Smooth muscle cell (in vitro differentiated cells): ENCODE measurements around the gene SMPD2. TPM values are rescaled to one million over a fixed set of nuclear protein-coding genes. Genes with fewer than 3 reads are reported as not detected.

ENCODE experiments used
- DNase-seq: peaks from one replicate; lab custom pipeline; 2025; ENCODE audit not compliant: unreplicated experiment; lab: John Stamatoyannopoulos, UW
- H2AFZ ChIP-seq: fragments of 200-600 bp; sonication (generic); 2 replicates; pipeline ENCODE4 v1.6.0; 2016; ENCODE audit warnings: antibody characterized with exemption, low read depth, mild to moderate bottlenecking
- H3F3A ChIP-seq: fragments of 200-600 bp; sonication (generic); 2 replicates; pipeline ENCODE4 v1.6.0; 2017; ENCODE audit warnings: antibody characterized with exemption, low read depth
- H3K27ac ChIP-seq: fragments of 200-600 bp; sonication (generic); 2 replicates; pipeline ENCODE4 v1.5.1; 2016; ENCODE audit warnings: low read depth, mild to moderate bottlenecking
- H3K27me3 ChIP-seq: fragments of 200-600 bp; sonication (generic); 2 replicates; pipeline ENCODE4 v1.6.1; 2016; ENCODE audit warnings: low read depth, mild to moderate bottlenecking
- H3K36me3 ChIP-seq: fragments of 200-600 bp; sonication (generic); 2 replicates; pipeline ENCODE4 v1.5.1; 2016; ENCODE audit warnings: low read depth
- H3K4me1 ChIP-seq: fragments of 200-600 bp; sonication (generic); 2 replicates; pipeline ENCODE4 v1.5.1; 2016; ENCODE audit warnings: low read depth
- H3K4me2 ChIP-seq: fragments of 200-600 bp; sonication (generic); 2 replicates; pipeline ENCODE4 v1.6.0; 2016; ENCODE audit warnings: mild to moderate bottlenecking
- H3K4me3 ChIP-seq: fragments of 200-600 bp; sonication (generic); 2 replicates; pipeline ENCODE4 v1.5.1; 2016; ENCODE audit warnings: mild to moderate bottlenecking
- H3K79me2 ChIP-seq: fragments of 200-600 bp; sonication (generic); 2 replicates; pipeline ENCODE4 v1.6.0; 2016; ENCODE audit warnings: low read depth, mild to moderate bottlenecking
- H3K9ac ChIP-seq: fragments of 200-600 bp; sonication (generic); 2 replicates; pipeline ENCODE4 v1.6.0; 2016; ENCODE audit warnings: low read depth
- H3K9me3 ChIP-seq: fragments of 200-600 bp; sonication (generic); replicated peaks from 2 replicates; pipeline ENCODE4 v1.5.1; 2016; ENCODE audit warnings: low read depth
- H4K20me1 ChIP-seq: fragments of 200-600 bp; sonication (generic); 2 replicates; pipeline ENCODE4 v1.6.0; 2016; ENCODE audit warnings: low read depth
- CTCF ChIP-seq: fragments of 200-600 bp; sonication (generic); IDR thresholded peaks from 2 replicates; pipeline ENCODE4 v1.5.1; 2017; ENCODE audit warnings: borderline replicate concordance, mild to moderate bottlenecking, antibody characterized with exemption; ENCODE audit not compliant: insufficient read depth, poor library complexity, severe bottlenecking
- WGBS: methylation state at CpG from one replicate; pipeline ENCODE4 v1.1.7; 2016; ENCODE audit warnings: low lambda C conversion rate; 5-methylcytosine and 5-hydroxymethylcytosine counted together
- polyA plus RNA-seq: library from polyadenylated mRNA; unstranded; fragments of >200 nt; fragmentation: Nextera tagmentation; extraction: Ambion mirVana; gene quantifications from 2 replicates; pipeline ENCODE4 v1.2.1, GENCODE V29; 2016
- total RNA-seq: library from RNA; depleted of rRNA; stranded (reverse); fragments of >200 nt; gene quantifications from 2 replicates; pipeline ENCODE4 v1.2.3, GENCODE V29; 2014

The SMPD2 gene
- total and polyA plus RNA-seq, 2 experiments from 2014 or later, result 1.4 to 6.4 TPM

- H3K27ac ChIP-seq, result no peak overlapping the region
- no peaks in the 10 kb centered on the region for H3K79me2 ChIP-seq
- no peaks in the 10 kb centered on the region for H4K20me1 ChIP-seq
- no peak for DNase-seq
- no peak overlapping the region for H3K4me2 ChIP-seq
- no peak overlapping the region for H2AFZ ChIP-seq
- H3K4me3 ChIP-seq, result no peak overlapping the region
- H3K27me3 ChIP-seq, result no peaks in the 10 kb centered on the region
- H3K9ac ChIP-seq, result no peak overlapping the region
- no peaks in the 10 kb centered on the region for H3K36me3 ChIP-seq
- no peaks in the 10 kb centered on the region for H3F3A ChIP-seq
- no peaks in the 10 kb centered on the region for H3K9me3 ChIP-seq
- no peaks in the 10 kb centered on the region for H3K4me1 ChIP-seq
- 89% methylated on average over 8 of the region's 8 CpGs for WGBS
- no peak for TF ChIP-seq CTCF
Measured at GRCh38 chr6:109447878-109448555, 7.5 kb downstream of the SMPD2 start.

- Histone ChIP-seq H3K9me3 (no peaks in the 10 kb centered on the region), H4K20me1 (no peaks in the 10 kb centered on the region), H3K36me3 (no peaks in the 10 kb centered on the region), H3K79me2 (no peaks in the 10 kb centered on the region), H3K27me3 (no peaks in the 10 kb centered on the region), H3K4me2 (no peak overlapping the region), H3K9ac (no peak overlapping the region), H2AFZ (no peak overlapping the region), H3K4me1 (no peaks in the 10 kb centered on the region), H3K27ac (no peak overlapping the region), H3K4me3 (no peak overlapping the region), H3F3A (no peaks in the 10 kb centered on the region)
- 98% methylated on average over 7 of the region's 7 CpGs for WGBS
- DNase-seq, result no peak
- no peak for TF ChIP-seq CTCF
Measured at GRCh38 chr6:109448615-109449014, 8.1 kb downstream of the SMPD2 start.

DNA sequence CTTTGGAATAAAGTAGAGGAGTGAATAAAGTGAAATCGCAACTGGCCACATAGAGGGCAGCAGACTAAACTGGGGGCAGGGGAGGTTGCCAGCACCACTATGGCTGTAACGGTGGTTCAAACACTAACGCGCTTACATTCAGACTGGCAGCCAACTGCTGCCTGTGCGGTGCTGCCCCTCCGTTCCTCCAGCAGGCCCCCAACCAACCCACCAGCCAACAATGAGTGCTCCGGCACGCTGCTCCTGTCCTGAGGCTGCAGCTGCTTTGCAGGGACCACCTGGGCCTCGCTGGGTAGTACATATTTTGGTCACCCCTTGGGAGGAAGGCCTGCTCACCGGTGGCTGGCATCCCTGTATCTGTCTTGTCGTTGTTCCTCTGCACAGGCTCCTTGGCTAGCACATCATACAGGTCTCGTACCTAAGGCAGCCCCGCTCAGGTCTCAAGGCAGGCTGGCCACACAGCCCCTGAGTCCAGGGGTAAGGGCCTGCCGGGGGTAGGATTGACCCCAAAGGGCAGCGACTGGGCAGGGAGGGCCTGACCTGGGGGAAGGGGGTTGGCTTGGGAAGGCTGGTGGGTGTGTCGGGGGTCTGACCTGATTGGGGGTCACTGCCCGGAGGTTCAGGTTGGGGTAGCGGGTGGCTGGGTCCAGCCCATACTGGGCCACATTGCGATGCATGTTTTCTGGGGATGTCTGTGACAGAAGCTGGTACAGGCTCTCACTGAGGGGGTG is 8.7 kb downstream of the SMPD2 start:
- no peaks in the 10 kb centered on the region for H3F3A ChIP-seq
- H3K4me1 ChIP-seq, result no peaks in the 10 kb centered on the region
- H3K27me3 ChIP-seq, result no peaks in the 10 kb centered on the region
- no peak overlapping the region for H3K4me3 ChIP-seq
- DNase-seq, result no peak
- no peak overlapping the region for H3K27ac ChIP-seq
- no peaks in the 10 kb centered on the region for H3K9me3 ChIP-seq
- TF ChIP-seq CTCF, result no peak
- H4K20me1 ChIP-seq, result no peaks in the 10 kb centered on the region
- no peaks in the 10 kb centered on the region for H3K79me2 ChIP-seq
- no peak overlapping the region for H3K4me2 ChIP-seq
- no peak overlapping the region for H2AFZ ChIP-seq
- 97% methylated on average over 19 of the region's 19 CpGs for WGBS
- no peaks in the 10 kb centered on the region for H3K36me3 ChIP-seq
- H3K9ac ChIP-seq, result no peak overlapping the region
